HepG2 (cell line): ENCODE results near the gene NXPE3. TPM values are rescaled to one million over a fixed set of nuclear protein-coding genes. Genes with fewer than 3 reads are reported as not detected.
A peak's percentile ranks its signal among the peaks of the same experiment; 100 is the strongest.

Experiments
- ATAC-seq: fragments of 200-7000 bp; cut with Tn5 transposase; 3 replicates; pipeline ENCODE4 v1.9.1; 2020; ENCODE audit warnings: mild to moderate bottlenecking, moderate library complexity
- BruUV-seq: library from RNA; stranded (reverse); fragments of 400-500 nt; replicated peaks from 2 replicates; lab custom pipeline; 2021; lab: Mats Ljungman, UMichigan
- CTCF ChIA-PET: fragments of 300-600 bp; formaldehyde crosslinking; extraction: SDS; loops from one replicate; lab custom pipeline; 2021; ENCODE audit warnings: low total read pairs, inconsistent platforms, low intra/inter-chr PET ratio; lab: Yijun Ruan, JAX
- POLR2A ChIA-PET: fragments of 350-600 bp; sonication (Branson Sonifier 250); formaldehyde crosslinking; loops from one replicate; lab custom pipeline; 2020; ENCODE audit warnings: antibody characterized with exemption, inconsistent platforms; lab: Yijun Ruan, JAX
- DNase-seq: peaks from one replicate; pipeline ENCODE4 v3.0.0-alpha.2; 2015; ENCODE audit warnings: low spot score
- FAIRE-seq: peaks from 3 replicates; lab custom pipeline; 2011; peaks lifted over from hg19 to GRCh38; lab: Jason Lieb, UNC
- H2AFZ ChIP-seq: one replicate; pipeline ENCODE4 v1.6.1; 2011; ENCODE audit warnings: low read length, inconsistent platforms
- H3K27ac ChIP-seq: fragments of 300-600 bp; 3 replicates; pipeline ENCODE4 v1.8.0; 2011; ENCODE audit warnings: mixed run types, mild to moderate bottlenecking, mixed read lengths, low read length, inconsistent platforms; ENCODE audit not compliant: insufficient read depth; ENCODE audit errors: extremely low read length
- H3K27me3 ChIP-seq, 2 experiments: fragments of 200-600 bp in 1 of 2; 2 replicates in 1 of 2; 3 replicates in 1 of 2; pipeline versions ENCODE4 v1.6.0 to v1.8.0; 2011; ENCODE audit warnings: low read length in 2 of 2, mild to moderate bottlenecking in 2 of 2, moderate library complexity in 2 of 2, inconsistent platforms in 1 of 2; ENCODE audit not compliant: insufficient read depth in 2 of 2, control insufficient read depth in 1 of 2
- H3K36me3 ChIP-seq, 2 experiments: fragments of 200-600 bp in 1 of 2; replicated peaks in 1 of 2; 2 replicates in 1 of 2; 3 replicates in 1 of 2; pipeline versions ENCODE4 v1.5.1 to v1.8.0; 2011; ENCODE audit warnings: low read length in 2 of 2, inconsistent platforms in 1 of 2; ENCODE audit not compliant: insufficient read depth in 2 of 2, control insufficient read depth in 1 of 2
- H3K4me1 ChIP-seq: 2 replicates; pipeline ENCODE4 v1.5.1; 2012; ENCODE audit warnings: low read length, inconsistent platforms; ENCODE audit not compliant: insufficient read depth
- H3K4me2 ChIP-seq: 2 replicates; pipeline ENCODE4 v1.6.0; 2011; ENCODE audit warnings: low read depth, low read length, inconsistent platforms
- H3K4me3 ChIP-seq, 3 experiments: fragments of 200-600 bp in 1 of 3; sonication (generic), shearing (Covaris generic) in 1 of 3; replicated peaks in 1 of 3; 2 replicates each; pipeline ENCODE4 v1.5.1; 2011 to 2016; ENCODE audit warnings: low read length in 3 of 3, inconsistent platforms in 2 of 3, low read depth in 2 of 3, mild to moderate bottlenecking in 2 of 3, control low read depth in 1 of 3, mixed read lengths in 1 of 3; ENCODE audit not compliant: insufficient read depth in 1 of 3
- H3K79me2 ChIP-seq: one replicate; pipeline ENCODE4 v1.6.1; 2011; ENCODE audit warnings: low read length, inconsistent platforms; ENCODE audit not compliant: insufficient read depth
- H3K9ac ChIP-seq: 2 replicates; pipeline ENCODE4 v1.6.0; 2011; ENCODE audit warnings: mild to moderate bottlenecking, low read depth, low read length, inconsistent platforms; ENCODE audit not compliant: insufficient read depth
- H3K9me3 ChIP-seq: 2 replicates; pipeline ENCODE4 v1.5.1; 2012; ENCODE audit warnings: mild to moderate bottlenecking, low read length
- H4K20me1 ChIP-seq: 2 replicates; pipeline ENCODE4 v1.6.0; 2011; ENCODE audit warnings: inconsistent platforms, mild to moderate bottlenecking, low read length, moderate library complexity; ENCODE audit not compliant: insufficient read depth
- NCOR1 ChIP-seq: fragments of 200-600 bp; sonication (generic); IDR thresholded peaks from 2 replicates; pipeline ENCODE4 v1.7.0; 2017; ENCODE audit warnings: antibody characterized with exemption, low read length, borderline replicate concordance
- PHF5A ChIP-seq: IDR thresholded peaks from one replicate; pipeline ENCODE4 v1.6.1; 2018; ENCODE audit warnings: low read depth, missing genetic modification reagents; ENCODE audit not compliant: unreplicated experiment
- TFAP4 ChIP-seq: sonication (generic); IDR thresholded peaks from 2 replicates; pipeline ENCODE4 v1.6.1; 2016; ENCODE audit warnings: low read depth, borderline replicate concordance
- ZNF607 ChIP-seq: sonication (generic); formaldehyde crosslinking; IDR thresholded peaks from 2 replicates; pipeline ENCODE4 v1.5.1; 2020; ENCODE audit warnings: missing genetic modification reagents, mild to moderate bottlenecking, borderline replicate concordance
- ZNF646 ChIP-seq: sonication (generic); formaldehyde crosslinking; IDR thresholded peaks from 2 replicates; pipeline ENCODE4 v1.9.0; 2021; ENCODE audit warnings: mild to moderate bottlenecking, missing genetic modification reagents
- WGBS: methylation state at CpG from one replicate; pipeline ENCODE4 v1.1.6; 2017; ENCODE audit warnings: low lambda C conversion rate; 5-methylcytosine and 5-hydroxymethylcytosine counted together
- in situ Hi-C: cut with HindIII; loops from 2 replicates; pipeline ENCODE4 v1.10.0; 2017; ENCODE audit warnings: low pct_unique_long_range_greater_than_20kb; ENCODE audit not compliant: extremely low pct_ligation_motif_present
- intact Hi-C: fragments of 100-400 bp; cut with micrococcal nuclease; formaldehyde crosslinking; loops from one replicate; pipeline ENCODE4 v1.10.0; 2022; ENCODE audit not compliant: unreplicated experiment
- polyA plus RNA-seq, 8 experiments: library from polyadenylated mRNA; depleted of rRNA in 3 of 8; stranded (reverse) in 7 of 8; unstranded in 1 of 8; fragments of >200 nt; fragmentation: Illumina TruSeq in 4 of 8; extraction: Trizol in 4 of 8; gene quantifications; 2 replicates each; pipeline versions ENCODE4 v1.2.1 to v1.2.3, GENCODE V29; 2011 to 2016; ENCODE audit warnings: low read depth in 4 of 8, missing spikeins in 1 of 8, mixed read lengths in 1 of 8; ENCODE audit not compliant: insufficient read depth in 1 of 8
- total RNA-seq, 5 experiments: library from RNA; depleted of rRNA; stranded (reverse); fragments of >200 nt; fragmentation: Illumina TruSeq; extraction: Trizol; gene quantifications; 2 replicates each; pipeline ENCODE4 v1.2.3, GENCODE V29; 2016; ENCODE audit warnings: low read depth in 1 of 5

NXPE3 gene
- total and polyA plus RNA-seq, 2 of the 13 experiments (the other 11 are each of a cell fraction or from before 2014, with no cell fraction given), result 3.5 to 4.7 TPM

GRCh38 chr3:101838691-101839090 is 59.7 kb downstream of the NXPE3 start:
- Histone ChIP-seq H3K4me3 (no peak overlapping the region), H3K4me2 (no peak overlapping the region), H3K9ac (no peak overlapping the region), H3K9me3 (no peaks in the 10 kb centered on the region), H3K79me2 (no peaks in the 10 kb centered on the region), H3K27me3 (no peaks in the 10 kb centered on the region), H3K27ac (no peak overlapping the region), H2AFZ (no peak overlapping the region), H3K36me3 (no peaks in the 10 kb centered on the region), H4K20me1 (no peaks in the 10 kb centered on the region), H3K4me1 (peaks cover 6% of the 10 kb centered on the region; the same call in 1 of the 2 replicates)
- 92% methylated on average over 2 of the region's 2 CpGs for WGBS
- TF ChIP-seq PHF5A (CRISPR knock-in tag) (no peak), ZNF646 (CRISPR knock-in tag) (no peak), TFAP4 (peak; percentile 15; the same call in 1 of the 2 replicates), NCOR1 (no peak), ZNF607 (CRISPR knock-in tag) (no peak)
- FAIRE-seq, result no peak
- ChIA-PET CTCF (no interaction called here), POLR2A (interaction anchor here (1.1 to 1.7 kb wide), 2 partner anchors 10 to 11 kb away, joined by 5 to 12 read pairs; partner anchors contain the start of gene NFKBIZ)
- ATAC-seq, result no peak
- intact Hi-C loops, result no loop called here
- DNase-seq, result no peak
- BruUV-seq, result no TSS peak
- in situ Hi-C loops, result no loop called here
